HUES6 (cell line): ENCODE data around the gene LYPD1.

ENCODE experiments used
- H3K27ac ChIP-seq: 2 replicates; pipeline ENCODE4 v1.7.0; 2013; ENCODE audit warnings: low read depth, mild to moderate bottlenecking, low read length, inconsistent platforms
- H3K27me3 ChIP-seq: 2 replicates; pipeline ENCODE4 v1.6.1; 2013; ENCODE audit warnings: low read length; ENCODE audit not compliant: control insufficient read depth, insufficient read depth
- H3K36me3 ChIP-seq: 2 replicates; pipeline ENCODE4 v1.6.1; 2013; ENCODE audit warnings: low read length; ENCODE audit not compliant: control insufficient read depth, insufficient read depth
- H3K4me1 ChIP-seq: 2 replicates; pipeline ENCODE4 v1.6.1; 2013; ENCODE audit warnings: low read length; ENCODE audit not compliant: control insufficient read depth, insufficient read depth
- H3K4me3 ChIP-seq: 2 replicates; pipeline ENCODE4 v1.5.1; 2013; ENCODE audit warnings: low read depth, low read length
- H3K9ac ChIP-seq: one replicate; pipeline ENCODE4 v1.6.1; 2013; ENCODE audit warnings: mild to moderate bottlenecking, low read length
- H3K9me3 ChIP-seq: 2 replicates; pipeline ENCODE4 v1.6.1; 2013; ENCODE audit warnings: low read depth, low read length; ENCODE audit not compliant: control insufficient read depth, insufficient read depth

Gene LYPD1

DNA sequence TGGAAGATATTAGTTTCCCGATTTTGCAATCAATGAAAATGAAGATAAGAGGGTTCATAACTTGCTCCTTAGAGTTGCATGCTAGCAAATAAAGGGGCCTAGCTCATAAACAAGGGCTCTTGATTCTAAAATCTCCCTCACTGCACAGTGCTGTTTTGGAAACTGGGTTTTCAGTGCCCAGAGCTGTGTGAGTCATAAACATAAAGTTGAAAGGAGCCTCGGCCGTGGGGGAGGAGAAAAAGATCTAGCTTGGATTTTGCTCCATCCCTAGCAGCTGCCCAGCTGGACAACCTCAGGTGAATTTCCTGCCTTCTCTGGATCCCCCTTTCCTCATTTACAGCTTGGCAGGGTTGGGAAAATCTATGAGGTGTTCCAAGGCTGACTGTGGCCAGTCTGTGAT lies 42.5 kb downstream of the LYPD1 start:
- Histone ChIP-seq H3K27ac (no peak overlapping the region), H3K36me3 (no peaks in the 10 kb centered on the region), H3K4me1 (peaks cover 19% of the 10 kb centered on the region), H3K9ac (no peak overlapping the region), H3K9me3 (peaks cover 9% of the 10 kb centered on the region; the same call in 1 of the 2 replicates), H3K27me3 (no peaks in the 10 kb centered on the region), H3K4me3 (no peak overlapping the region)

DNA sequence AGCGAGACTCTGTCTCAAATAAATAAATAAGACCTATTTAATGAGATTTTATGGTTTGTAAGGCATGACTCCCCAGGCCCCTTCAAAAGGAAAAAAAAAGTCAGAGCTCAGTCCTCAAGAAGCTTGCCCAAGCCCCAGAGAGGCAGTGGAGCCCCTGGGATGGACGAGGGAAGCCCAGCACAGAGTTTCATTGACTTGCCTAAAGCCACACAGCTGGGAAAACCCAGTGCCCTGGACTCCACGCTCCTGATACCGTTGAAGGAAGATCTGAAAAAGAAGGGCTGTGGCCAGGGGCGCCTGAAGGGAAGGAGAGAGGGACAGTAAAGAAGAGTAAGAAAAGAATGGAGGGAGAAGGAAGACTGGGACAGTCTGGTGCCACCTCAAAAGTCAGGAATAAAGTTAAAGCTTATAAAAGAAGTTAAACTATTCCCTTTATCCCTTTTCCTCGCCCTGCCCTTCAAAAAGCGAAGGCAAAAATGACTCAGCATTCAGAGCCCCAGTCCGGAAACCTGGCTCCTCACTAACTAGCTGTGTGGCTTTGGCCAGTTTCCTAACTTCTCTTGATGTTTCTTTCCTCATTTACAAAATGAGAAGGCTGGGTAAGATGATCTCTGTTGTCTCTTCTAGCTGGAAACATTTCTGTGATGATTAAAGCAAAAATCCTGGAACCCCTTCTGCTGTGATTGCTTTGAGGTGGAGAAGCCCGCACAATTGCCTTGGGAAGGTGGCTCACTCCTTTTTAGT lies 46.7 kb downstream of the LYPD1 start:
- no peak overlapping the region for H3K9ac ChIP-seq
- no peak overlapping the region for H3K27ac ChIP-seq
- H3K4me3 ChIP-seq = no peak overlapping the region

DNA sequence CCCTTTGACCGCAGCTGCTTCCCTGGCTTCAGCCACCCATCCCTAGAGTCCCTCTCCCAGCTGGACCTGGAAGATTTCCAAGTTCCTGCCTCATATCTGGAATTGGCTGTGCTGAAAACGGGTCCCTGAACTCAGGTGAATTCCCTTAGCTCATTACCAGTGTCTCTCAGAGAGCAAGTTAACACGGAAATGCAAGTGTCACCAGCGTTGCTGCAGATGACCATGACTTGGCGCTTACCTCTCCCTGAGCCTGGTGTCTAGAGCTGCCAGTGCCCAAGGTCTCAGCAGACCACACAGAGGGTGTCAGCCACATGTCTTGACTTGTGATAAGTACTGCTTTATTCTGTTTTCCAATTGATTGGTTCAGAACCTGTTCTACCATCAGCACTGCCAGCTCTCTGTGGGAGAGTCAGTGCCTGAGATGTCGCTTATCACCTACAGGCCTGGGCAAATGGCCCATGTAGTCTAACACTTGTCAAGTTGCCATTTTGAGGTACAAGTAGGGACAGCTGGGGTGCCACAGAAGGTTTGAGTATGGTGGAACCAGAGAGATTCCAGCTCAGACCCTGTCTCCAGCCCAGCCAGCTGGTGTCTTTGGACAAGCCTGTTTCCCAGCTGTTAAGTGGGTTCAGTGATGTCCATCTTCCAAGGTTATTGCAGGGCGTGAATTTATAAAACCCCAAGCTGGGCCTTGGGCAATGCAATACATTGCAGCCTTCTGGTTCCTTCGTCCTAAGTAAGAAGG lies 48.7 kb downstream of the LYPD1 start:
- Histone ChIP-seq H3K4me3 (no peak overlapping the region), H3K36me3 (no peaks in the 10 kb centered on the region), H3K27ac (no peak overlapping the region), H3K9me3 (peaks cover 9% of the 10 kb centered on the region; the same call in 1 of the 2 replicates), H3K27me3 (no peaks in the 10 kb centered on the region), H3K9ac (no peak overlapping the region), H3K4me1 (peaks cover 14% of the 10 kb centered on the region)

More for the DNA sequence above, 46.7 kb downstream of the LYPD1 start:
- Histone ChIP-seq H3K9me3 (peaks cover 9% of the 10 kb centered on the region; the same call in 1 of the 2 replicates), H3K36me3 (no peaks in the 10 kb centered on the region), H3K4me1 (peaks cover 14% of the 10 kb centered on the region), H3K27me3 (no peaks in the 10 kb centered on the region)

DNA sequence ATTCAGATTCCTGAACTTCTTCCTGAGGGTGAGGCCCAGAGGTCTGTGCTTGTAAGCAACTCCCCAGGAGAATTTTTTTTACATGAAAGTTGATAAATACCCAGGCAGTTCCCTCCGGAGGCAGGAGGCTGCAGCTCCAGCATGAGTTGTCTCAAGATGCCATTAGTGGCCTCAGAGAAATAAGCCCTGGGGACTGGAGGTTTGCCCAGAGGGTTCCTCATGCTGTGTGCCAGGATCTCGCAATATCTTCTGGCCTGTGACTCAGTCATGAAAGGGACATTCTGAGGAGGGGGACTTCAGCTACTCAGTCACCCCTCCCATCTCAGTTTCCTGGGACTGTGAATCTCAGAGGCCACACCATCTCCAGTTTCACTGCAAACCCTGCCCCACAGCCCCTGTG lies 49.9 kb downstream of the LYPD1 start:
- H3K27ac ChIP-seq = no peak overlapping the region
- H3K36me3 ChIP-seq = no peaks in the 10 kb centered on the region

DNA sequence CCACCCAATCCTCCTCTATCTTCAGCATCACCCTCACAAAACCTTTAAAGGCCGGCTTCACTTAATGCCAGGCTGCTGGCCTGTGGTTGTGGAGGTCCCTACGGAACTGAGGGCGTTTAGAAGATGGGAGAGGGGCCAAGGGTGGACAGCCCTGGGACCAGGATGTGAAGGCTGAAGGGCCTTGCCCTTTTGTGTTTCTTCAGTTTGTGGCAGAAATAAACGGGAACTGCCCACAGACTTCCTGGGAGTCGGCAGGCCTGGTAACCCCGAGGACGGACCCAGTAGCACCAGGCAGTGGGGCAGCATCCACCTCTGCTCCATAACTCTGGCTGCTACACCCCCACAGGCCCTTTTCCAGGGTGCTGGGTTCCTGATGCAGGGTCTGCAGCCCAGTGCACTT lies 51.3 kb downstream of the LYPD1 start:
- H3K36me3 ChIP-seq = no peaks in the 10 kb centered on the region
- no peak overlapping the region for H3K4me3 ChIP-seq
- H3K9me3 ChIP-seq = no peaks in the 10 kb centered on the region
- no peak overlapping the region for H3K27ac ChIP-seq
- peaks cover 9% of the 10 kb centered on the region for H3K4me1 ChIP-seq
- H3K27me3 ChIP-seq = no peaks in the 10 kb centered on the region
- H3K9ac ChIP-seq = no peak overlapping the region

More for the DNA sequence above, 49.9 kb downstream of the LYPD1 start:
- Histone ChIP-seq H3K4me1 (peaks cover 14% of the 10 kb centered on the region), H3K4me3 (no peak overlapping the region), H3K9ac (no peak overlapping the region), H3K9me3 (peaks cover 6% of the 10 kb centered on the region; the same call in 1 of the 2 replicates), H3K27me3 (no peaks in the 10 kb centered on the region)

DNA sequence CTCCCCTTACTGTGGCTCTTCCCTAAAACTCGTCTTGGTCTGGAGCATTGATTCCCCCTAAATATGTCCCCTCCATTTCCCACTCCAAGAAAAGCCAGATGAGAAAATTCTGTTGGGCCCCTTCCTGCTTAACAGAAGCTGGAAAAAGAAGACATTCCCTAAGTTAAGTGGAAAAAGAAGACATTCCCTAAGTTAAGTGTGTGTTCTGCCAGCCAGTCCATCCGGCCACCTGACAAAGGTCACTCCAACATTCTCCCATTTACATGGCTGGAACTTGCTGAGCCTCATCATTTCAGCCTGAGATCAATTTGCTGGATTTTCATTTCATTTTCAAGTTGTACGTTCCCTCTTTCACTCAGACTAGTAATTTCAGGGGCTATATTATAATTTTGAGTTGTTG lies 52.0 kb downstream of the LYPD1 start:
- Histone ChIP-seq H3K27ac (no peak overlapping the region), H3K9me3 (no peaks in the 10 kb centered on the region), H3K4me1 (peaks cover 3% of the 10 kb centered on the region; the same call in 1 of the 2 replicates), H3K9ac (no peak overlapping the region), H3K36me3 (no peaks in the 10 kb centered on the region), H3K4me3 (no peak overlapping the region), H3K27me3 (no peaks in the 10 kb centered on the region)

DNA sequence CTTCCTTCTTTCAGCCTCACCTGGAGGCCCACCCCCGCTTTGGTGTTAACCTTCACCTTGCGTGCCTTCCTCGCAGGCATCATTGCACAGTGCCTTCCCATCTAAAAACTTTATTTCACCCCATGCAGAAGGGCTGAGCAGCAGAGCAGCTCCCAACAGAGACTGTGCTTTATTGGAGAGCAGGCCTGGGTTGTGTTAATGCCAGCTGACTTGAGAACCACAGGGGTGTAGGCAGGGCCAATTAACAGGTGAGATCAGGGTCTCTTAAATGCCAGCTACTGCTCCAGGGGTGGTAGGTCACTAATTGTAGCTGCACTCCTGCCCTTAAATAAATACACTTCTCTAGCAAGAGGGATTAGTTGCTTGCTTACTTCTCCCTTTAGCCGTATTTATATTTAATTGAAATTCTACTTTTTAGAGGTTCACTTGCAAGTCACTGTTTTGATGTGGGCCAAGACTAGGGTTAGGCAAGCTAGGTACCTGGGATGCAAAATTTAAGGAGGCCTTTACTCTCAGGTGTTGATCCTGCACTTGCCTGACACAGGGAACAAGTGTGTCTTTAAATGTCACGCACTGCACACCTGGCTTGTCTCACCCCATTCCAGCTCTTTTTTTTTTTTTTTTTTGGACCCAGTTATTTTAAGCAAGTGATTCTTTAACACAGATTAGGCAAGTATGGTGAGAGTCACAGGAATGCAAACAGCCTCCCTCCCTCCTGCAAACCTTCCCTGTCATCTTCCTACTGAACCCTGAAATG lies 54.5 kb downstream of the LYPD1 start:
- Histone ChIP-seq H3K9ac (no peak overlapping the region), H3K36me3 (no peaks in the 10 kb centered on the region), H3K27ac (no peak overlapping the region), H3K4me3 (no peak overlapping the region), H3K4me1 (peaks cover 6% of the 10 kb centered on the region; the same call in 1 of the 2 replicates), H3K27me3 (no peaks in the 10 kb centered on the region), H3K9me3 (no peaks in the 10 kb centered on the region)

DNA sequence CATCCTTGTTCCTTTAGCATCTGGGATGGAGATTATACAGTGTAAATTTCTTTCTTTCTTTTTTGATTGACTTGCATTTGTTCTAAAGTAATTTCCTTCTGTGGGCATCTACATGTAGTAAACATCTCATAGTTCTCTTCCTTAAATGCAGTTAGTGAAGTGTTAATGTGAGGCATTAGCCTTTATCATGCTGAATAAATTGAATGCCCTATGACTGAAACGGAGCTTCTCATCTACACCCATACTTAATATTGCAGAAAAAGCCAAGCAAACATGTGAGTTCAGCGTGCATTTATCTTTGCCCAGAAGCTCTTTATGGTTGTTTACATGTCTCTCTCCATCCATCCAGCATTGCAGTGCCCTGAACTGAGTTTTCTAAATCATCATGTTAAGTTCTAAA lies 58.3 kb downstream of the LYPD1 start:
- Histone ChIP-seq H3K9me3 (no peaks in the 10 kb centered on the region), H3K4me3 (no peak overlapping the region), H3K4me1 (peaks cover 7% of the 10 kb centered on the region; the same call in 1 of the 2 replicates), H3K36me3 (no peaks in the 10 kb centered on the region), H3K9ac (no peak overlapping the region), H3K27ac (no peak overlapping the region), H3K27me3 (no peaks in the 10 kb centered on the region)

DNA sequence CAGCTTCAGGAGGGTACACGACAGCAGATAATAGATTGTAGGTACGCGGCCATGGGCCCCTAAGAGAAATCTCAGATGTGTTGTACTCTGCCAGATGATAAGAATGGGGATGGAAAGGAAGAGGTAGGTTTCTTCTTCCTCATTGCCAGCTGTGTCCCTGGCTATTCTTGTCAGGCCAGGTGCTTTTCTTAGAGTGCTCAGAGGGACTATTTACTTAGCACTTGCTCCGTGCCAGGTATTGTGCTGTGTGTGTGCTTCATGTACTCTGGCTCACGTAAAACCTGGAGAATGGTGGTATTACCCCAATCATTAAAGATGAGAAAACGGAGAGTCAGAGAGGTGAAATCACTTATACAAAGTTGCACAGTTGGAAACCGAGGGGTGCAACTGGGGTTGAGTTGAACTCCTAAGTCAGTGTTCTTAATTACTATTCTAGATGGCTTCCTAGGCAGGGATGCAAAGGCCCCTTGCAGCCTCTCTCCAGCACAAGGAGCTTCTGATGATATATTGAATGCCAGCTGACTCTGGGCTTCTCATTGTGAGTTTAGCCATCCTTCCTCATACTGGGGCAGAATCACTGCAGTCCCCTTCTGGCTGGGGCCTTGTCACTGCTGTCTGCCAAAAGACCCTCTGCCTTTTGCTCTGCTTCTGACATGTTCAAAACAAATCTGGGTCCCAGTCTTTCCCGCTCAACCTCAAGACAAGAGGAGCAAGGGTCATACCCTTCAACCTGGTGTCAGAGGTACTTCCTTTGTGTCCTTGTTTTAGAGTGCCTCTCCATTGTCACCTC lies 60.7 kb downstream of the LYPD1 start:
- Histone ChIP-seq H3K4me1 (peaks cover 16% of the 10 kb centered on the region), H3K36me3 (no peaks in the 10 kb centered on the region), H3K4me3 (no peak overlapping the region), H3K9me3 (no peaks in the 10 kb centered on the region), H3K27ac (no peak overlapping the region), H3K27me3 (no peaks in the 10 kb centered on the region), H3K9ac (no peak overlapping the region)

DNA sequence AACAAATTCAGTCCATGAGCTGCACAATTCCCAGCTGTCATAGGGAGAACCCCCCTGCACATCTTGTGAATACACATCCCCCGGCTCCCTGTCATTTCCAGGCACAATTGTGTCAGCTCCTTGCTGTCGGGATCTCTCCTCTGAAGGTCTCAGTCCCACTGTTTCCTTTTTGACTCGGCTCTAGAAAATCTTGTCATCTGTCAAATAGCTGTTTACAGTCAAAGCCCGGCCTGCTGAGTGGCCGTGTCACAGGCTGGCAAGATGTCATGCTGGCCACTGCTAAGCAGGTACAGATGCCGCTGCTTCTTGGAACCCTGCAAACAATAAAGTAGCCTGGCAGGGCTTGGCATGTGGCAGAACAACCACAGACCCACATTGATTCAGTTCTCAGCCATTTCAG lies 61.7 kb downstream of the LYPD1 start:
- no peaks in the 10 kb centered on the region for H3K9me3 ChIP-seq
- H3K9ac ChIP-seq = no peak overlapping the region
- H3K27me3 ChIP-seq = no peaks in the 10 kb centered on the region
- H3K27ac ChIP-seq = no peak overlapping the region
- H3K4me3 ChIP-seq = no peak overlapping the region
- no peaks in the 10 kb centered on the region for H3K36me3 ChIP-seq
- H3K4me1 ChIP-seq = peaks cover 16% of the 10 kb centered on the region
